ENCODE results near the gene VIP.

The VIP gene

GRCh38 chr6:152734630-152735029 lies 16.0 kb upstream of the VIP start:
- Histone ChIP-seq H3K9ac (ENCODE audit: low read depth, low read length) (no peak overlapping the region), H3K36me3 (ENCODE audit: control insufficient read depth, insufficient read depth, low read length) (no peaks in the 10 kb centered on the region), H3K27me3 (ENCODE audit: control insufficient read depth, insufficient read depth, low read length) (no peaks in the 10 kb centered on the region), H3K27ac (ENCODE audit: low read depth, low read length) (no peak overlapping the region), H3K9me3 (ENCODE audit: control insufficient read depth, insufficient read depth, low read length) (no peaks in the 10 kb centered on the region; the same call in 1 of the 2 replicates), H3K4me3 (ENCODE audit: low read depth, low read length) (no peak overlapping the region), H3K4me1 (ENCODE audit: control insufficient read depth, insufficient read depth, low read length) (no peaks in the 10 kb centered on the region)

- Histone ChIP-seq H3K27me3 (ENCODE audit: control insufficient read depth, insufficient read depth, low read length) (no peaks in the 10 kb centered on the region), H3K9ac (ENCODE audit: low read depth, low read length) (no peak overlapping the region), H3K36me3 (ENCODE audit: control insufficient read depth, insufficient read depth, low read length) (no peaks in the 10 kb centered on the region), H3K9me3 (ENCODE audit: control insufficient read depth, insufficient read depth, low read length) (no peaks in the 10 kb centered on the region; the same call in 1 of the 2 replicates), H3K27ac (ENCODE audit: low read depth, low read length) (no peak overlapping the region), H3K4me3 (ENCODE audit: low read depth, low read length) (no peak overlapping the region), H3K4me1 (ENCODE audit: control insufficient read depth, insufficient read depth, low read length) (no peaks in the 10 kb centered on the region)
Measured at GRCh38 chr6:152736687-152737273, 13.8 kb upstream of the VIP start.

- H3K4me1 ChIP-seq (ENCODE audit: control insufficient read depth, insufficient read depth, low read length) = peaks cover 14% of the 10 kb centered on the region
- no peak overlapping the region for H3K4me3 ChIP-seq (ENCODE audit: low read depth, low read length)
- no peaks in the 10 kb centered on the region for H3K36me3 ChIP-seq (ENCODE audit: control insufficient read depth, insufficient read depth, low read length)
- no peak overlapping the region for H3K9ac ChIP-seq (ENCODE audit: low read depth, low read length)
- H3K9me3 ChIP-seq (ENCODE audit: control insufficient read depth, insufficient read depth, low read length) = no peaks in the 10 kb centered on the region
- no peaks in the 10 kb centered on the region for H3K27me3 ChIP-seq (ENCODE audit: control insufficient read depth, insufficient read depth, low read length)
- no peak overlapping the region for H3K27ac ChIP-seq (ENCODE audit: low read depth, low read length)
Measured at GRCh38 chr6:152745509-152746171, 5.0 kb upstream of the VIP start.

GRCh38 chr6:152746172-152746553 lies 4.4 kb upstream of the VIP start:
- Histone ChIP-seq H3K27ac (ENCODE audit: low read depth, low read length) (no peak overlapping the region), H3K9ac (ENCODE audit: low read depth, low read length) (no peak overlapping the region), H3K9me3 (ENCODE audit: control insufficient read depth, insufficient read depth, low read length) (no peaks in the 10 kb centered on the region), H3K4me1 (ENCODE audit: control insufficient read depth, insufficient read depth, low read length) (peaks cover 16% of the 10 kb centered on the region), H3K27me3 (ENCODE audit: control insufficient read depth, insufficient read depth, low read length) (no peaks in the 10 kb centered on the region), H3K36me3 (ENCODE audit: control insufficient read depth, insufficient read depth, low read length) (no peaks in the 10 kb centered on the region), H3K4me3 (ENCODE audit: low read depth, low read length) (no peak overlapping the region)

- Histone ChIP-seq H3K9me3 (ENCODE audit: control insufficient read depth, insufficient read depth, low read length) (no peaks in the 10 kb centered on the region), H3K36me3 (ENCODE audit: control insufficient read depth, insufficient read depth, low read length) (no peaks in the 10 kb centered on the region), H3K27me3 (ENCODE audit: control insufficient read depth, insufficient read depth, low read length) (no peaks in the 10 kb centered on the region), H3K4me1 (ENCODE audit: control insufficient read depth, insufficient read depth, low read length) (peaks cover 16% of the 10 kb centered on the region), H3K27ac (ENCODE audit: low read depth, low read length) (no peak overlapping the region), H3K4me3 (ENCODE audit: low read depth, low read length) (no peak overlapping the region), H3K9ac (ENCODE audit: low read depth, low read length) (no peak overlapping the region)
Measured at GRCh38 chr6:152748843-152749242, 1.8 kb upstream of the VIP start.

GRCh38 chr6:152749336-152749735 lies 1.3 kb upstream of the VIP start:
- peaks cover 16% of the 10 kb centered on the region for H3K4me1 ChIP-seq (ENCODE audit: control insufficient read depth, insufficient read depth, low read length)
- H3K36me3 ChIP-seq (ENCODE audit: control insufficient read depth, insufficient read depth, low read length) = no peaks in the 10 kb centered on the region
- no peak overlapping the region for H3K27ac ChIP-seq (ENCODE audit: low read depth, low read length)
- no peaks in the 10 kb centered on the region for H3K9me3 ChIP-seq (ENCODE audit: control insufficient read depth, insufficient read depth, low read length)
- no peak overlapping the region for H3K4me3 ChIP-seq (ENCODE audit: low read depth, low read length)
- no peaks in the 10 kb centered on the region for H3K27me3 ChIP-seq (ENCODE audit: control insufficient read depth, insufficient read depth, low read length)
- H3K9ac ChIP-seq (ENCODE audit: low read depth, low read length) = no peak overlapping the region

GRCh38 chr6:152765331-152765730 lies 14.7 kb downstream of the VIP start:
- Histone ChIP-seq H3K9me3 (ENCODE audit: control insufficient read depth, insufficient read depth, low read length) (no peaks in the 10 kb centered on the region), H3K27ac (ENCODE audit: low read depth, low read length) (no peak overlapping the region), H3K4me3 (ENCODE audit: low read depth, low read length) (no peak overlapping the region), H3K9ac (ENCODE audit: low read depth, low read length) (no peak overlapping the region), H3K27me3 (ENCODE audit: control insufficient read depth, insufficient read depth, low read length) (no peaks in the 10 kb centered on the region), H3K36me3 (ENCODE audit: control insufficient read depth, insufficient read depth, low read length) (no peaks in the 10 kb centered on the region), H3K4me1 (ENCODE audit: control insufficient read depth, insufficient read depth, low read length) (no peaks in the 10 kb centered on the region)

- H3K9ac ChIP-seq (ENCODE audit: low read depth, low read length) = no peak overlapping the region
- no peak overlapping the region for H3K27ac ChIP-seq (ENCODE audit: low read depth, low read length)
- H3K27me3 ChIP-seq (ENCODE audit: control insufficient read depth, insufficient read depth, low read length) = no peaks in the 10 kb centered on the region
- no peaks in the 10 kb centered on the region for H3K4me1 ChIP-seq (ENCODE audit: control insufficient read depth, insufficient read depth, low read length)
- no peaks in the 10 kb centered on the region for H3K9me3 ChIP-seq (ENCODE audit: control insufficient read depth, insufficient read depth, low read length)
- no peak overlapping the region for H3K4me3 ChIP-seq (ENCODE audit: low read depth, low read length)
- no peaks in the 10 kb centered on the region for H3K36me3 ChIP-seq (ENCODE audit: control insufficient read depth, insufficient read depth, low read length)
Measured at GRCh38 chr6:152769159-152769558, 18.6 kb downstream of the VIP start.

GRCh38 chr6:152769993-152770392 lies 19.4 kb downstream of the VIP start:
- Histone ChIP-seq H3K9me3 (ENCODE audit: control insufficient read depth, insufficient read depth, low read length) (no peaks in the 10 kb centered on the region), H3K27me3 (ENCODE audit: control insufficient read depth, insufficient read depth, low read length) (no peaks in the 10 kb centered on the region), H3K4me3 (ENCODE audit: low read depth, low read length) (no peak overlapping the region), H3K27ac (ENCODE audit: low read depth, low read length) (no peak overlapping the region), H3K9ac (ENCODE audit: low read depth, low read length) (no peak overlapping the region), H3K36me3 (ENCODE audit: control insufficient read depth, insufficient read depth, low read length) (no peaks in the 10 kb centered on the region), H3K4me1 (ENCODE audit: control insufficient read depth, insufficient read depth, low read length) (no peaks in the 10 kb centered on the region)

GRCh38 chr6:152771061-152771687 lies 20.6 kb downstream of the VIP start:
- Histone ChIP-seq H3K36me3 (ENCODE audit: control insufficient read depth, insufficient read depth, low read length) (no peaks in the 10 kb centered on the region), H3K9me3 (ENCODE audit: control insufficient read depth, insufficient read depth, low read length) (no peaks in the 10 kb centered on the region), H3K9ac (ENCODE audit: low read depth, low read length) (no peak overlapping the region), H3K4me1 (ENCODE audit: control insufficient read depth, insufficient read depth, low read length) (no peaks in the 10 kb centered on the region), H3K27me3 (ENCODE audit: control insufficient read depth, insufficient read depth, low read length) (no peaks in the 10 kb centered on the region), H3K27ac (ENCODE audit: low read depth, low read length) (no peak overlapping the region), H3K4me3 (ENCODE audit: low read depth, low read length) (no peak overlapping the region)

- Histone ChIP-seq H3K27ac (ENCODE audit: low read depth, low read length) (no peak overlapping the region), H3K4me1 (ENCODE audit: control insufficient read depth, insufficient read depth, low read length) (no peaks in the 10 kb centered on the region), H3K9me3 (ENCODE audit: control insufficient read depth, insufficient read depth, low read length) (no peaks in the 10 kb centered on the region), H3K9ac (ENCODE audit: low read depth, low read length) (no peak overlapping the region), H3K4me3 (ENCODE audit: low read depth, low read length) (no peak overlapping the region), H3K36me3 (ENCODE audit: control insufficient read depth, insufficient read depth, low read length) (no peaks in the 10 kb centered on the region), H3K27me3 (ENCODE audit: control insufficient read depth, insufficient read depth, low read length) (no peaks in the 10 kb centered on the region)
Measured at GRCh38 chr6:152775428-152775827, 24.8 kb downstream of the VIP start.

All from HUES48 (cell line).